AG09309 (cell line): ENCODE measurements around the gene ADGRG6.

Experiments used
- DNase-seq: peaks from one replicate; pipeline ENCODE4 v3.0.0-alpha.2; 2010; ENCODE audit warnings: low read depth
- H3K4me3 ChIP-seq: 2 replicates; pipeline ENCODE4 v1.5.1; 2011; ENCODE audit warnings: mild to moderate bottlenecking, low read depth, low read length, moderate library complexity; ENCODE audit not compliant: control insufficient read depth
- CTCF ChIP-seq: IDR thresholded peaks from 2 replicates; pipeline ENCODE4 v1.5.1; 2011; ENCODE audit warnings: mild to moderate bottlenecking, low read depth, low read length, inconsistent platforms; ENCODE audit not compliant: insufficient read depth, control insufficient read depth; ENCODE audit errors: missing control alignments

Gene ADGRG6

DNA sequence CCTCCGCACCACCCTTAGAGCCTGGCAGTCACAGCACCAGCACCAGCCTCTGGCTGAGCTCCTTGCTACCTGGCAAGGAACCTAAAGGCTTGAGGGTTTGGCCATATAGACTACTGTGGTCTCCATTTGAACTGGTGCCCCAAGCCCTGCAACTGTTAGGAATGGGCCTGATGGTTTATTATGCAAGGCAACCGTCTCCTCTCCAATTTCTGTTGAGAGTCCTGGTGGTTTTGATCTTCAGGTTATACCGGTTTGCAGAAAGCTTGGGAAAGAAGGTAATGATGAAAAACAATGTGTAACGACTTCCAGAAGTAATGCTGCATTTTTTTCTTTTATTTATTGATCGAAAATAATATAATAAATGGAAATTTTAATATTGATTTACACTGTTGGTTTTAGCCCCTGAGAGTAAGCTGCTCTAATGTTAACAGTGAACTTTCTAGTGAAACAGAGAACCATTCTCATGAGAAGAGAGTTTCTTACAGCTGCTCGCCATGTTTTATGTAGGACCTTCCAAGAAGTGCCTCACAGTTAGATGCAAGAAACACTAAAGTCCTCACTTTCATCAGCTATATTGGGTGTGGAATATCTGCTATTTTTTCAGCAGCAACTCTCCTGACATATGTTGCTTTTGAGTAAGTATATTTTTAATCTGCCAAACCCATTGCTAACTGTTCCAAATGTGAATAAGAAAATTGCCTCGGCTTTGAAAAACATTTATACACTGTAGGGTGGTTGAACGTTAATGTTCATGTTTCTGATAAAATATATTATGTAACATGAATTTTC, 112.8 kb downstream of the ADGRG6 start:
- no peak for DNase-seq
- no peak overlapping the region for H3K4me3 ChIP-seq
- TF ChIP-seq CTCF = no peak

DNA sequence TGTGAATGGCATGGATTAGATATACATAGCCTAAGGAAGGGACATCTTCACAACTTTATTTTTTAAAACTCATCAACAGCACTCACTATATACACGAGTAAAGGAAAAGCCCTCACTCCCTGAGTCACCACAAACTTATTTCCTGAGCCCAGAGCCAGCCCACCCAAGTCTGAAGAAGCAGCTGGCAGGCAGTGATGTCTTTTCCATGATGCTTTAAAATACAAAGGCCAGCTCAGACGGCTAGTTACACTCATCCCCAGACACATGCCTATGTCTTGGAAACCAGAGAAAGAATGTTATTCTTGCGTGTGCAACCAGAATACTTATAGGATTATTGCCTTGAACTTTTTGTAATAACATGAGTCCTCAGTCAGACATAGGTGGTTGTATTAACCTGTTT, 114.4 kb downstream of the ADGRG6 start:
- DNase-seq = peak; percentile 80
- no peak overlapping the region for H3K4me3 ChIP-seq
- no peak for TF ChIP-seq CTCF

- no peak for DNase-seq
- TF ChIP-seq CTCF = no peak
- H3K4me3 ChIP-seq = no peak overlapping the region
These were observed 114.9 kb downstream of the ADGRG6 start for GRCh38 chr6:142416686-142417085.

DNA sequence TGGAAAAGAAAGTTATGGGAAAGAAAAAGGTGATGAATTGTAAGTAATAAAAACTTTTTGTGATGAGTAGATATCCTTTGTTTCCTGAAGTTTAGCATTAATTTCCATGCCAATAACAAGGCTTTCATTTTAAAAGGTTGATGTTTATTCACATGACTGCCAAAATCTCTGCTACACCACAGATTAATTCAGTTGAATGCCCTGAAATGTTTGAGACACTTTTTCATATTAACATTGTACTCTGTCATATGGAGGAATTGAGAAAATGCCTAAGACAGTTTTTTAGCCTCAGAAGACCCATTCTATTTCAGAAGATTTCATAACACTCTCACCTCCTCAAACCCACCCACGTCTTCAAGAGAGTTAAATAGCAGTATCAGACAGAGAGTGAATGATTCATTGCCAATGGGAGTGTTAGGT, 115.5 kb downstream of the ADGRG6 start:
- no peak overlapping the region for H3K4me3 ChIP-seq
- no peak for TF ChIP-seq CTCF

GRCh38 chr6:142419071-142419470, 117.3 kb downstream of the ADGRG6 start:
- no peak overlapping the region for H3K4me3 ChIP-seq
- TF ChIP-seq CTCF = no peak
- no peak for DNase-seq

More for the DNA sequence above, 115.5 kb downstream of the ADGRG6 start:
- DNase-seq = no peak

GRCh38 chr6:142420802-142421201, 119.0 kb downstream of the ADGRG6 start:
- H3K4me3 ChIP-seq = no peak overlapping the region
- no peak for TF ChIP-seq CTCF
- no peak for DNase-seq
